ENCODE results near the gene RBM33. TPM values are rescaled to one million over a fixed set of nuclear protein-coding genes. Genes with fewer than 3 reads are reported as not detected.

Gene RBM33
- total and polyA plus RNA-seq, 5 donors, result 16.6 to 39.1 (median 38.0) TPM

DNA sequence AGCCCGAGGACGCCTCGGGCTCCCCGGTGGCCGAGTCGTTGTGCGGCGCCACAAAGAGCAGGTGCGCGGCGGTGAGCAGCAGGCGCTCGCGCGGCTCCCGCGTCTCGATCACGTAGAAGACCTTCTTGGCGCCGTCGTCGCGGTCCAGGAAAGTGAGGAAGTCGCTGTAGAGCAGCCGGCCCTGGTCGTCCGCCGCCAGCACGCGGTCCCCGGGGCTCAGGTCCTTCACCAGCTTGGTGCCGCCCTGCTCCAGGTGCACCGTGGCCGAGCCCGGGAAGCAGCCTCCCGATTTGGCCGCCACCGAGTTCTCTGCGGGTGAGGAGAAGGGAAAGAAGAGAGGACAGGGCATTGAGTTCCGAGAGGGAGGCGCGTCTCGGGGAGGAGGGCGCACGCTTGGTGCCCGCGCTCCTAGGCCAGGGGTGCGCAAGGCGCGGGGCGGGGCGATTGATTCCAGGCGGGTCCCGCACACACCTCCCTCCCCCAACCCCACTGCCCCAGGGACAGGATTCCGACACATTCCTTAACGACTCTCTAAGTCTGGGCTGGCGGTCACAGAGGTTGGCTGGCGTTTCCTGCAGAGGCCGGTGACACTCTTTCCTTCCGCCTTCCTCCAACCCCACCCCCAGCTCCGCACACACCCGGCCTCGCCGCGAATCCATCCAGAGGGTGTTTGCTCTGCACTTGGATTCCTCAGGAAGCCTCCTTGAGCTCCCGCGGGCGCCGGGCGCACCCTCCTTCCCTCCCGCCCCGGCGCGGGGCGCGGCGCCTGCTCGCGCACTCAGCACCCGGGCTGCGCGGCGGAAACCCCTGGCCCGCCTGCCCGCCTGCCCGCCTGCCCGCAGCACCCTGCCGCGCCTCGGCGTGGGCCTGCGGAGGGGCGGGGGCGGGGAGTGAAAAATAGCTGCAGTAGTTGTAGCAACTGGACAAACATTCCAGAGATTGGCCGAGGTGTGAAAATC is 159.2 kb downstream of the RBM33 start:
- Histone ChIP-seq H3K27me3 (ENCODE audit: control insufficient read depth, insufficient read depth) (no peaks in the 10 kb centered on the region), H3K9me3 (ENCODE audit: control insufficient read depth, low read length) (no peaks in the 10 kb centered on the region), H3K4me3 (ENCODE audit: low read length) (peak overlapping the region; percentile 39), H3K4me1 (ENCODE audit: control insufficient read depth, insufficient read depth, low read length) (peaks cover 6% of the 10 kb centered on the region), H3K27ac (ENCODE audit: low read length) (no peak overlapping the region)
- DNase-seq (peak in 2 of 3 donors; percentile 40 to 53), ATAC-seq (peak; percentile 9 to 28)
- WGBS, result under 1% methylated on average over 96 of the region's 96 CpGs
- intact Hi-C loops (cut with DNase I), result no loop called here

- no peaks in the 10 kb centered on the region for H3K27me3 ChIP-seq (ENCODE audit: control insufficient read depth, insufficient read depth)
- intact Hi-C loops (cut with DNase I), result no loop called here
- ATAC-seq (no peak), DNase-seq (no peak)
- H3K4me3 ChIP-seq (ENCODE audit: low read length), result peak overlapping the region; percentile 39
- no peak overlapping the region for H3K27ac ChIP-seq (ENCODE audit: low read length)
- no peaks in the 10 kb centered on the region for H3K9me3 ChIP-seq (ENCODE audit: control insufficient read depth, low read length)
- peaks cover 6% of the 10 kb centered on the region for H3K4me1 ChIP-seq (ENCODE audit: control insufficient read depth, insufficient read depth, low read length)
- WGBS, result 1% methylated on average over 17 of the region's 17 CpGs
Observed at GRCh38 chr7:155804431-155804831, 160.0 kb downstream of the RBM33 start.

DNA sequence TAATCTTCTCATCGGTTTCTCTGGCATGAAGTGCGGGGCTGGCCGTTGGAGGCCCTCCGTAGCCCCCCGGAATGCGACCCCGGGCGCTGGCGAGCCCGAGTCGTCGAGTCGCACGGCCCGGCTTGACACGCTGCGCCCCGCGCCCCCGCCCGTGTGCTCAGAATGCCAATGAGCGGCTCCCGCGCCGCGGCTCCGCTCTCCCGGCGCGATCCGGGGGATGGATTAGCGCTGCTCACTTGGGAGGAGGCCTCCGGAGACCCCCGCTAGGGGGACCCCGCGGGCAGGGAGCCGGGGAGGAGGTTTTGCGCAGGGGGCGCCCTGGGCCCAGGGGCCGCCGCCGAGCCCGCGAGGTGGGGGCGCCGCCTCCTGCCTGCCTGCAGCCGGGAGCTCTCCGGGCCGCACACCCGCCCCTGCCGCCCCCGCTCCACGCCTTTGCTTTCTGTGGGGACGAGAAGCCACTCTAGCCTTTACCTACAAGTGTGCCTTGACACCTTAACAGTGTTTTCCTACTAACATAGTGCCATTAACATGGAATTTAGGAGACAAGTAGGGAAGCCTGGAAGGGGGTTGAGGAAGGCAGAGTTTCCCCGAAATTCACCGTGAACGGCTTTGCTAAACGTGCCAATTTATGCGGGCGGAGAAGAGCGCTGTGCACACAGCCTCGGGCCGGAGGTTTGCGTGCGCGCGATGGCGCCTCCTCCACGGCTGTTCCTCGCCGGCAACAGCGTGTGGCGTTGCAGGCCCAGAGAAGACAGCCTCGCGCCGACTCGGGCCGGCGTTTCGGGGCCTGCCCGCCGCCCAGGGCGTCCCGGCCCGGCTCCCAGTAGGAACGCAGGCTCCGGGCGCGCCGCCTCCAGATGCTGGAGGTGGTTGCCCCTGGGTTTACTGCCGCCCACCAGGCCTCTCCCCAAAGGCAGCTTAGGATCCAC is 160.7 kb downstream of the RBM33 start:
- DNase-seq, result peak in 2 of 3 donors; percentile 72 to 80
- Histone ChIP-seq H3K9me3 (ENCODE audit: control insufficient read depth, low read length) (no peaks in the 10 kb centered on the region), H3K27ac (ENCODE audit: low read length) (no peak overlapping the region), H3K4me3 (ENCODE audit: low read length) (peak overlapping the region; percentile 39), H3K27me3 (ENCODE audit: control insufficient read depth, insufficient read depth) (no peaks in the 10 kb centered on the region), H3K4me1 (ENCODE audit: control insufficient read depth, insufficient read depth, low read length) (peaks cover 6% of the 10 kb centered on the region)
- WGBS, result under 1% methylated on average over 91 of the region's 91 CpGs
- peak in 1 of 2 donors; percentile 80 for ATAC-seq
- intact Hi-C loops (cut with DNase I), result no loop called here

DNA sequence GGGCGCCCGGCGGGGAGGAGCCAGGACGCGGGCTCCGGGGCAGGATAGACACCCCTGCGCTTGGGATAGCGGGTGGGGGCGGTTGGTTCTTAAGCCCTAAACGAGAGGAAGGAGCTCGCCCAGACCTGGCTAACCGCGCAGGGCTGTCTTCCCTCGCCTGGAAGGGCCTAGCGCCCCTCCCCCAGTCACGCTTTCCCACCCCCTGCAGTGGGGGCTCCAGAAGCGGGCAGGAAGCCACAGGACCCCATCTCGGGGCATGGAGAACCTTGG is 161.3 kb downstream of the RBM33 start:
- Histone ChIP-seq H3K27me3 (ENCODE audit: control insufficient read depth, insufficient read depth) (no peaks in the 10 kb centered on the region), H3K27ac (ENCODE audit: low read length) (no peak overlapping the region), H3K9me3 (ENCODE audit: control insufficient read depth, low read length) (no peaks in the 10 kb centered on the region), H3K4me3 (ENCODE audit: low read length) (peak overlapping the region; percentile 39), H3K4me1 (ENCODE audit: control insufficient read depth, insufficient read depth, low read length) (peaks cover 6% of the 10 kb centered on the region)
- no peak for ATAC-seq
- 3% methylated on average over 18 of the region's 18 CpGs for WGBS
- peak in 1 of 3 donors; percentile 26 for DNase-seq
- intact Hi-C loops (cut with DNase I), result no loop called here

DNA sequence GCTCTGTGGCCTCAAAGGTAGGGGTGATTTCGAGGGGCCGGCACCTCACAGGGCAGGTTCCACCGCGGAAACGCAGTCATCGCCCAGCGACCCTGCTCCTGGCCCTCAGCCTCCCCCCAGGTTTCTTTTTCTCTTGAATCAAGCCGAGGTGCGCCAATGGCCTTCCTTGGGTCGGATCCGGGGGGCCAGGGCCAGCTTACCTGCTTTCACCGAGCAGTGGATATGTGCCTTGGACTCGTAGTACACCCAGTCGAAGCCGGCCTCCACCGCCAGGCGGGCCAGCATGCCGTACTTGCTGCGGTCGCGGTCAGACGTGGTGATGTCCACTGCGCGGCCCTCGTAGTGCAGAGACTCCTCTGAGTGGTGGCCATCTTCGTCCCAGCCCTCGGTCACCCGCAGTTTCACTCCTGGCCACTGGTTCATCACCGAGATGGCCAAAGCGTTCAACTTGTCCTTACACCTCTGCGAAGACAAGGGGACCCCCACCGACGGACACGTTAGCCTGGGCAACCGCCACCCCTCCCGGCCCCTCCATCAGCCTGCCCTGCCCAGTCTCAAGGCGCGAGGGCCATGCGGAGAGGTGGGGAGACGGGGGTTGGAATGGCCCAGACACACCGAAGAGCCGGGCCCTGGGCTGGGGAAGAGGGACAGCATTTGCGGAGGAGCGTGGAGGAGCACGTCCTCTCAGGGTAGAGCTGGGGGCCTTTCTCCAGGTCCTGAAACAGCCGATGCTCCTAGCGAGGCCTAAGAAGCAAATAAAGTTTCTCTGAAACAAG is 161.8 kb downstream of the RBM33 start:
- peak in 1 of 3 donors; percentile 41 for DNase-seq
- no peak for ATAC-seq
- intact Hi-C loops (cut with DNase I), result no loop called here
- Histone ChIP-seq H3K27ac (ENCODE audit: low read length) (no peak overlapping the region), H3K4me1 (ENCODE audit: control insufficient read depth, insufficient read depth, low read length) (peaks cover 6% of the 10 kb centered on the region), H3K27me3 (ENCODE audit: control insufficient read depth, insufficient read depth) (no peaks in the 10 kb centered on the region), H3K4me3 (ENCODE audit: low read length) (no peak overlapping the region), H3K9me3 (ENCODE audit: control insufficient read depth, low read length) (no peaks in the 10 kb centered on the region)
- 11% methylated on average over 47 of the region's 47 CpGs for WGBS

DNA sequence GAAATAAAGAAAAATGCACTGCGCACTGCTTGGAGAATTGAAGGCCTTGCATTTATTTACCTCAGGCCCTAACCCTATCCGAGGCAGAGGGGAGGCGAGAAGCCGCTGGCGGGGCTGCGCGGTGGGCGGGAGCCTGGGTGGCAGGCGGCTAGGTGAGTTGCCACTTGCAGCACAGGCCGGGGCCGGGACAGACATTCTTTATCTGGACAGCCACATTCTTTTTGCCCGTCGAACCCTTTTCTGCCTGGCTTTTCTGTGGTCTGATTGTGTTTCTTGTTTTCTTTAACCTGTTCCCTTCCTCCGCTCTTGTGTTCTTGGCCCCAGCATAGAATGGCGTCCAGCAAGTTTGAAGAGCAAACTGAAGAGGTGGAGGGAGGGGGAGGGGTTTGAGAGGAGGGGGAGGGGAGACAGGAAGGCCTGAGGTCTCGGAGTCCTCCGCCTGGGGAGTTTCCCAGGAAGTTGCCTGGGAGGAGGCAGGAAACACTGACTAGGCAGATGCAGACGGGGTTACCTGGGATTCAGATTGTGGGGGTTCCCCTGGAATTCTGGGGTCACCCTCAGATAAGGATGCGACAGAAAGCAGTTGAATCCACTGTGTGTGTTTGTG is 162.7 kb downstream of the RBM33 start:
- Histone ChIP-seq H3K4me3 (ENCODE audit: low read length) (no peak overlapping the region), H3K27ac (ENCODE audit: low read length) (no peak overlapping the region), H3K27me3 (ENCODE audit: control insufficient read depth, insufficient read depth) (no peaks in the 10 kb centered on the region), H3K4me1 (ENCODE audit: control insufficient read depth, insufficient read depth, low read length) (peaks cover 6% of the 10 kb centered on the region), H3K9me3 (ENCODE audit: control insufficient read depth, low read length) (no peaks in the 10 kb centered on the region)
- intact Hi-C loops (cut with DNase I), result no loop called here
- WGBS, result 21% methylated on average over 19 of the region's 19 CpGs
- peak in 1 of 3 donors; percentile 25 for DNase-seq
- no peak for ATAC-seq

GRCh38 chr7:155807789-155808548 is 163.5 kb downstream of the RBM33 start:
- ATAC-seq (no peak), DNase-seq (peak in 2 of 3 donors; percentile 12 to 38)
- Histone ChIP-seq H3K27me3 (ENCODE audit: control insufficient read depth, insufficient read depth) (no peaks in the 10 kb centered on the region), H3K27ac (ENCODE audit: low read length) (no peak overlapping the region), H3K4me1 (ENCODE audit: control insufficient read depth, insufficient read depth, low read length) (peaks cover 6% of the 10 kb centered on the region), H3K9me3 (ENCODE audit: control insufficient read depth, low read length) (no peaks in the 10 kb centered on the region), H3K4me3 (ENCODE audit: low read length) (no peak overlapping the region)
- 5% methylated on average over 33 of the region's 33 CpGs for WGBS
- intact Hi-C loops (cut with DNase I), result no loop called here

- Histone ChIP-seq H3K27me3 (ENCODE audit: control insufficient read depth, insufficient read depth) (no peaks in the 10 kb centered on the region), H3K9me3 (ENCODE audit: control insufficient read depth, low read length) (no peaks in the 10 kb centered on the region), H3K4me1 (ENCODE audit: control insufficient read depth, insufficient read depth, low read length) (peaks cover 6% of the 10 kb centered on the region), H3K27ac (ENCODE audit: low read length) (no peak overlapping the region), H3K4me3 (ENCODE audit: low read length) (no peak overlapping the region)
- WGBS, result under 1% methylated on average over 64 of the region's 64 CpGs
- peak in 1 of 3 donors; percentile 16 for DNase-seq
- ATAC-seq, result no peak
- intact Hi-C loops (cut with DNase I), result no loop called here
Observed at GRCh38 chr7:155808549-155809331, 164.3 kb downstream of the RBM33 start.

DNA sequence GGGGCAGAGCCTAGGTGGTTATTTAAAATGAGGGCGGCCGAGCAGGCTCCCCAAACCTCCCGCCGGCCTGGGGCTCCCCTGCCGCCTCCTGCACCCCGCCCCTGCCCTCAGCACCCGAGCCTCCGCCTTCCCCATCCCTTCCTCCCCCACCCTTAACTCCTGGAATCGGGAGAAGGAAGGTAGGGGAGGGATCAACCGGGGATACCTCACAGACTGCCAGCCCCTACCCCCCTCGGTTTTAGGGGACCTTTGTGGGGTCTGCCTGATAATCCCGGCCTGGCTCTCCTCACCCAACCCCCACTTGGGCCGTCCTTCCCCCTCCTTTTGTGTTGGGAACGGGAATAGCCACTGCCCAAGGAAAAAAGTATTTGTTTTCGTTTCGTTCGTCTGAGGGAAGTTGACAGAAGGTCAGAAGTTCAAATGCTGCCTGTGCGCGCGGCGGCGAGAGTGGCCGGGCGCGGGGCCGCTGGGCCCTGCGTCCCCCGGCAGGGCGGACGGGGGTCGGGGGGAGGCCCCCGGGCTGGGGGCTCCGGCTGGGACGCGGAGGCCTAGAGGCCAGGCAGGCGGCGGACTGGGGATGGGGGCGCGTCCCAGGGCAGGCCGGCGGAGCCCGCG is 165.0 kb downstream of the RBM33 start:
- Histone ChIP-seq H3K27ac (ENCODE audit: low read length) (no peak overlapping the region), H3K4me3 (ENCODE audit: low read length) (no peak overlapping the region), H3K4me1 (ENCODE audit: control insufficient read depth, insufficient read depth, low read length) (peaks cover 6% of the 10 kb centered on the region), H3K27me3 (ENCODE audit: control insufficient read depth, insufficient read depth) (no peaks in the 10 kb centered on the region), H3K9me3 (ENCODE audit: control insufficient read depth, low read length) (no peaks in the 10 kb centered on the region)
- ATAC-seq (no peak), DNase-seq (peak in 2 of 3 donors; percentile 12 to 20)
- 2% methylated on average over 43 of the region's 43 CpGs for WGBS
- intact Hi-C loops (cut with DNase I), result no loop called here
